Gastroesophageal sphincter (tissue), 4 donors: ENCODE measurements around the gene PDCD2L. TPM values are rescaled to one million over a fixed set of nuclear protein-coding genes. Genes with fewer than 3 reads are reported as not detected.
"Not testable (repeated sequence)": the region's sequence is repeated elsewhere in the genome, so short reads cannot be mapped to it uniquely, and the experiment has no call there.

Experiments used
- ATAC-seq: fragments of 150-250 bp; one replicate; pipeline ENCODE4 v1.9.1; 2016; ENCODE audit warnings: mild to moderate bottlenecking, moderate library complexity
- H3K27ac ChIP-seq, 4 donors: fragments of 200-600 bp; sonication (generic) in 3 of 4; 1 replicate in 3 of 4; 2 replicates in 1 of 4; pipeline ENCODE4 v1.5.1; 2016 to 2019
- H3K27me3 ChIP-seq: fragments of 200-600 bp; sonication (generic); one replicate; pipeline ENCODE4 v1.5.1; 2019
- H3K36me3 ChIP-seq, 2 donors: fragments of 200-600 bp; sonication (generic); one replicate each; pipeline ENCODE4 v1.5.1; 2019; ENCODE audit warnings: control low read depth in 1 of 2
- H3K4me1 ChIP-seq, 3 donors: fragments of 200-600 bp; sonication (generic); 1 replicate in 2 of 3; 2 replicates in 1 of 3; pipeline ENCODE4 v1.5.1; 2016 to 2019; ENCODE audit warnings: control low read depth in 2 of 3
- H3K4me3 ChIP-seq, 2 donors: fragments of 200-600 bp; sonication (generic); one replicate each; pipeline ENCODE4 v1.5.1; 2019; ENCODE audit warnings: mild to moderate bottlenecking in 1 of 2, moderate library complexity in 1 of 2
- H3K9me3 ChIP-seq, 3 donors: fragments of 200-600 bp; sonication (generic); one replicate each; pipeline ENCODE4 v1.5.1; 2017 to 2019; ENCODE audit warnings: control low read depth in 2 of 3
- CTCF ChIP-seq, 4 experiments: fragments of 200-600 bp in 2 of 4; fragments of 450-650 bp in 2 of 4; sonication (generic) in 1 of 4; IDR thresholded peaks; one replicate each; pipeline ENCODE4 v1.5.1; 2017 to 2019; ENCODE audit warnings: antibody characterized with exemption in 4 of 4, mild to moderate bottlenecking in 2 of 4, moderate library complexity in 2 of 4
- EP300 ChIP-seq: sonication (generic); formaldehyde crosslinking; IDR thresholded peaks from one replicate; pipeline ENCODE4 v1.6.1; 2017; ENCODE audit warnings: antibody characterized with exemption, mild to moderate bottlenecking
- POLR2A ChIP-seq, 2 donors: fragments of 450-650 bp; IDR thresholded peaks; one replicate each; pipeline ENCODE4 v1.6.1; 2017; ENCODE audit warnings: antibody characterized with exemption in 2 of 2, mild to moderate bottlenecking in 2 of 2, moderate library complexity in 1 of 2
- POLR2AphosphoS5 ChIP-seq: sonication (generic); formaldehyde crosslinking; IDR thresholded peaks from one replicate; pipeline ENCODE4 v1.6.1; 2017; ENCODE audit warnings: antibody characterized with exemption
- WGBS, 2 donors: methylation state at CpG; one replicate each; pipeline ENCODE4 v1.1.5; 2018; ENCODE audit warnings: low coverage in 1 of 2; 5-methylcytosine and 5-hydroxymethylcytosine counted together
- total RNA-seq, 4 donors: library from RNA; depleted of rRNA; stranded (reverse); fragments of >200 nt; gene quantifications; one replicate each; pipeline ENCODE4 v1.1.0, GENCODE V29; 2016

The PDCD2L gene
- total RNA-seq, 4 donors from 2014 or later = 8.2 to 19.8 (median 14.6) TPM

DNA sequence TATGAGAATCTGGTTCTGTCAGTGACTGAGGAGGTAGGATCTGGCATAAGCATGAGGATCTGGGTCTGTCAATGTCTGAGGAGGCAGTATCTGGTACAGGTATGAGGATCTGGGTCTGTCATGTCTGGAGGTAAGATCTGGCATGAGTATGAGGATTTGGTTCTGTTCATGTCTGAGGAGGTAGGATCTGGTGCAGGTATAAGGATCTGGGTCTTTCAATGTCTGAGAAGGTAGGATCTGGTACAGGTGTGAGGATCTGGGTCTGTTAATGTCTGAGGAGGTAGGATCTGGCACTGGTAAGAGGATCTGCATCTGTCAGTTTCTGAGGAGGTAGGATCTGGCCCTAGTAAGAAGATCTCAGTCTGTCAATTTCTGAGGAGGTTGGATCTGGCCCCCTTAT, 12.4 kb upstream of the PDCD2L start:
- Histone ChIP-seq H3K27me3 (no peaks in the 10 kb centered on the region), H3K4me3 (no peak overlapping the region), H3K36me3 (peaks cover 0 to 100% of the 10 kb centered on the region in 2 donors), H3K27ac (no peak overlapping the region), H3K4me1 (no peaks in the 10 kb centered on the region), H3K9me3 (no peaks in the 10 kb centered on the region)
- ATAC-seq = no peak
- TF ChIP-seq EP300 (no peak), POLR2A (IDR thresholded peaks at IDR 0.05) (no peak), POLR2AphosphoS5 (no peak), CTCF (IDR thresholded peaks at IDR 0.05) (no peak)

DNA sequence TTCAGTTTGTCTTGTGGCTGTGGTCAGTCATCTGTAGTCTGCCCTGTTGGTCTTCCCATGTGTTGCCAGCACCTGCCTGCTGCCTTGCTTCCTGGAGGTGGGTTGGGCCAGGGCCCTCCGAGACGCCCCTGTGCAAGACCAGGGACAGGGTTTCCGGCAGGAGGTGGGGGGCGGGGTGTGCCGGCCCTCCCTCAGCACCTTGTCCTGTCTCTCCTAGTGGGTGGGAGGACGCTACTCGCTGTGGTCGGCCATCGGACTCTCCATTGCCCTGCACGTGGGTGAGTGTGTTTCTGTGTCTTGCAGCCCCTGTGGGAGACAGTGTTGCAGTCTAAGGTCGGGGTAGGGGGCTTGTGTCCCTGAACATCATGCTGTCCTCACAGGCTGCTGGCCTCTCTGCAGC, 11.2 kb upstream of the PDCD2L start:
- H3K27ac ChIP-seq = no peak overlapping the region
- WGBS, 2 donors = no CpG with 5 or more reads among the region's 11 CpGs
- ATAC-seq = no peak
- no peaks in the 10 kb centered on the region for H3K4me1 ChIP-seq
- H3K9me3 ChIP-seq = no peaks in the 10 kb centered on the region
- H3K4me3 ChIP-seq = no peak overlapping the region
- no peaks in the 10 kb centered on the region for H3K27me3 ChIP-seq
- TF ChIP-seq POLR2A (IDR thresholded peaks at IDR 0.05) = no peak
- peaks cover 0 to 100% of the 10 kb centered on the region in 2 donors for H3K36me3 ChIP-seq

DNA sequence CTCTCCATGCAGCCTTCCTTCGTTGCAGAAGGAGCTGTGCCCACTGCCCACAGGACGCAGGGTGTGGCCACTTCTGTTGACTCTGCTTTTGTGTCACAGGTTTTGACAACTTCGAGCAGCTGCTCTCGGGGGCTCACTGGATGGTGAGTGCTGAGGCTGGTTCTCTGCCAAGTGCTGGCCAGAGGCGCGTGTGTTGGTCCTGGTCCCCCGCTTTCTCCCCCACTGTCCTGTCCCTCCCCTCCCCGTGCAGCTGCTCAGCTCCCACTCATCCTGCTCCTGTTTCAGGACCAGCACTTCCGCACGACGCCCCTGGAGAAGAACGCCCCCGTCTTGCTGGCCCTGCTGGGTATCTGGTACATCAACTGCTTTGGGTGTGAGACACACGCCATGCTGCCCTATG, 10.6 kb upstream of the PDCD2L start:
- Histone ChIP-seq H3K4me3 (no peak overlapping the region), H3K4me1 (no peaks in the 10 kb centered on the region), H3K27me3 (no peaks in the 10 kb centered on the region), H3K27ac (no peak overlapping the region), H3K36me3 (peaks cover 0 to 100% of the 10 kb centered on the region in 2 donors), H3K9me3 (no peaks in the 10 kb centered on the region)
- no peak for ATAC-seq
- no peak for TF ChIP-seq CTCF (IDR thresholded peaks at IDR 0.05)
- TF ChIP-seq EP300 = no peak
- no peak for TF ChIP-seq POLR2AphosphoS5
- no peak for TF ChIP-seq POLR2A (IDR thresholded peaks at IDR 0.05)
- WGBS, 2 donors = 80% methylated on average over 1 of the region's 14 CpGs; no CpG with 5 or more reads in 1 of the 2 donors

DNA sequence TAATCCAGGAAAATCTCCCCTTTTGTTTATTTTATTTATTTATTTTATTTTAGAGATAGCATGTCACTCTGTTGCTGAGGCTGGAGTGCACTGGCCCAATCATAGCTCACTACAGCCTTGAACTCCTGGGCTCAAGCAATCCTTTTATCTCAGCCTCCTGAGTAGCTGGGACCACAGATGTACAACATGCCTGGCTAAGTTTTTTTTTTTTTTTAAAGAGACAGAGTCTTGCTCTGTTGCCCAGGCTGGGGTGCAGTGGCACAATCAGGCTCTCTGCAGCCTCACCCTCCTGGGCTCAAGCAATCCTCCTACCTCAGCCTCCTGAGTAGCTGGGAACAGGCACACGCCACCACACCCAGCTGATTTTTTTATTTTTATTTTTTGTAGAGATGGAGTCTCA, 6.3 kb upstream of the PDCD2L start:
- WGBS, 2 donors = 88% methylated on average over 1 of the region's 1 CpG; no CpG with 5 or more reads in 1 of the 2 donors
- Histone ChIP-seq H3K4me1 (no peaks in the 10 kb centered on the region), H3K27ac (no peak overlapping the region), H3K27me3 (no peaks in the 10 kb centered on the region), H3K4me3 (no peak overlapping the region), H3K9me3 (no peaks in the 10 kb centered on the region), H3K36me3 (peaks cover 0 to 88% of the 10 kb centered on the region in 2 donors)
- ATAC-seq = no peak
- TF ChIP-seq EP300 (no peak), CTCF (IDR thresholded peaks at IDR 0.05) (no peak), POLR2A (IDR thresholded peaks at IDR 0.05) (no peak), POLR2AphosphoS5 (no peak)

DNA sequence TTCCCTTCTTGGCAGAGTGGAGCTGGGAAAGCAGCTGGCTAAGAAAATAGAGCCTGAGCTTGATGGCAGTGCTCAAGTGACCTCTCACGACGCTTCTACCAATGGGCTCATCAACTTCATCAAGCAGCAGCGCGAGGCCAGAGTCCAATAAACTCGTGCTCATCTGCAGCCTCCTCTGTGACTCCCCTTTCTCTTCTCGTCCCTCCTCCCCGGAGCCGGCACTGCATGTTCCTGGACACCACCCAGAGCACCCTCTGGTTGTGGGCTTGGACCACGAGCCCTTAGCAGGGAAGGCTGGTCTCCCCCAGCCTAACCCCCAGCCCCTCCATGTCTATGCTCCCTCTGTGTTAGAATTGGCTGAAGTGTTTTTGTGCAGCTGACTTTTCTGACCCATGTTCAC, 4.3 kb upstream of the PDCD2L start:
- WGBS, 2 donors = 73 to 83% methylated on average over 5 to 7 of the region's 9 CpGs
- no peak for ATAC-seq

DNA sequence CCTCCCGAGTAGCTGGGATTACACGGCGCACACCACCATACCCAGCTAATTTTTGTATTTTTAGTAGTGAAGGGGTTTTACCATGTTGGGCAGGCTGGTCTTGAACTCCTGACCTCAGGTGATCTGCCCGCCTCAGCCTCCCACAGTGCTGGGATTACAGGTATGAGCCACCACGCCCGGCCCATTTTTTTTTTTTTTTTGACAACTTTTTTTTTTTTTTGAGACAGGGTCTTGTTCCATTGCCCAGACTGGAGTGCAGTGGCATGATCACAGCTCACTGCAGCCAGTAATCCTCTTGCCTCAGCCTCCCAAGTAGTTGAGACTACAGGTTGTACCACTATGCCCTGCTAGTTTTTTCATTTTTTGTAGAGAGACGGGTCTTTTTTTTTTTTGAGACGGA, 3.4 kb upstream of the PDCD2L start:
- H3K27me3 ChIP-seq, H3K4me3 ChIP-seq, H3K9me3 ChIP-seq, ATAC-seq, H3K27ac ChIP-seq: not testable (repeated sequence)
- Histone ChIP-seq H3K36me3 (peaks cover 0 to 58% of the 10 kb centered on the region in 2 donors), H3K4me1 (peaks cover 0 to 16% (median 0%) of the 10 kb centered on the region in 3 donors)
- 93 to 100% methylated on average over 3 to 4 of the region's 8 CpGs for WGBS, 2 donors

More for the DNA sequence above, 4.3 kb upstream of the PDCD2L start:
- Histone ChIP-seq H3K27ac (no peak overlapping the region), H3K4me1 (peaks cover 0 to 11% (median 0%) of the 10 kb centered on the region in 3 donors), H3K27me3 (no peaks in the 10 kb centered on the region), H3K9me3 (no peaks in the 10 kb centered on the region), H3K4me3 (no peak overlapping the region), H3K36me3 (peaks cover 0 to 68% of the 10 kb centered on the region in 2 donors)
- TF ChIP-seq POLR2A (IDR thresholded peaks at IDR 0.05) (no peak), EP300 (no peak), CTCF (IDR thresholded peaks at IDR 0.05) (no peak), POLR2AphosphoS5 (no peak)
